ENCODE measurements around the gene PPARGC1A. TPM values are rescaled to one million over a fixed set of nuclear protein-coding genes. Genes with fewer than 3 reads are reported as not detected.

The PPARGC1A gene
- total and polyA plus RNA-seq, 2 donors (not counting 3 experiments of a cell fraction or from before 2014, with no cell fraction given), result not detected

- ChIA-PET CTCF (no interaction called here), POLR2A (no interaction called here)
- Histone ChIP-seq H3K27me3 (ENCODE audit: control insufficient read depth in 2 of 2, insufficient read depth in 2 of 2, low read length in 2 of 2) (no peaks in the 10 kb centered on the region), H3K4me1 (ENCODE audit: control insufficient read depth, extremely low read depth, insufficient read depth, low read length) (no peaks in the 10 kb centered on the region), H3K9me1 (replicated peaks; ENCODE audit: control insufficient read depth, extremely low read depth, insufficient read depth, low read length) (no peaks in the 10 kb centered on the region), H4K20me1 (replicated peaks; ENCODE audit: control insufficient read depth, extremely low read depth, insufficient read depth, low read length) (no peaks in the 10 kb centered on the region), H3K4me3 (replicated peaks in 1 of 3; ENCODE audit: insufficient read depth in 1 of 3, low read depth in 1 of 3, low read length in 3 of 3) (no peak overlapping the region), H3K4me2 (ENCODE audit: insufficient read depth, low read length) (no peak overlapping the region), H3K9me3 (replicated peaks; ENCODE audit: control insufficient read depth, insufficient read depth, low read length) (peaks cover 1% of the 10 kb centered on the region), H2AFZ (ENCODE audit: low read depth, low read length) (no peak overlapping the region), H3K27ac (ENCODE audit: insufficient read depth, low read depth, low read length) (no peak overlapping the region), H3K79me2 (ENCODE audit: control insufficient read depth, insufficient read depth, low read length) (no peaks in the 10 kb centered on the region), H3K9ac (replicated peaks; ENCODE audit: extremely low read depth, insufficient read depth, low read length) (no peak overlapping the region), H3K36me3 (ENCODE audit: control insufficient read depth in 2 of 2, extremely low read depth in 1 of 2, insufficient read depth in 2 of 2, low read length in 2 of 2) (no peaks in the 10 kb centered on the region)
- TF ChIP-seq MYC (IDR thresholded peaks at IDR 0.05; ENCODE audit: low read depth, low read length) (no peak), FOS (IDR thresholded peaks at IDR 0.05; ENCODE audit: borderline replicate concordance, insufficient read depth, low read length) (no peak), POLR2AphosphoS5 (IDR thresholded peaks at IDR 0.05; ENCODE audit: insufficient read depth, low read depth, low read length) (no peak), MAX (IDR thresholded peaks at IDR 0.05; ENCODE audit: insufficient read depth, insufficient read length) (no peak), EZH2 (IDR thresholded peaks at IDR 0.05; ENCODE audit: borderline replicate concordance, low read depth, low read length, severe bottlenecking) (no peak), CTCF (IDR thresholded peaks at IDR 0.05; ENCODE audit: extremely low read depth in 1 of 2, insufficient read depth in 1 of 2, low read depth in 1 of 2, low read length in 2 of 2) (no peak), JUN (IDR thresholded peaks at IDR 0.05; ENCODE audit: borderline replicate concordance, insufficient read depth, insufficient read length, low read depth) (no peak), POLR2A (IDR thresholded peaks at IDR 0.05; ENCODE audit: low read depth, low read length) (no peak), GATA2 (IDR thresholded peaks at IDR 0.05; ENCODE audit: insufficient read depth, insufficient read length, low read depth, low read length) (no peak)
- no TSS peak for BruUV-seq (replicated peaks)
- no peak for DNase-seq (ENCODE audit: low read depth, low spot score)
- intact Hi-C loops (cut with micrococcal nuclease), result no loop called here
- dilution Hi-C loops (cut with MboI; ENCODE audit: extremely low pct_ligation_motif_present, low sequenced_read_pairs), result no loop called here
- FAIRE-seq, result no peak
Observed at GRCh38 chr4:23844961-23845360, 44.9 kb downstream of the PPARGC1A start.
